ENCODE data around the gene PTGFRN. TPM values are rescaled to one million over a fixed set of nuclear protein-coding genes. Genes with fewer than 3 reads are reported as not detected.

PTGFRN gene
- total and polyA plus RNA-seq, 4 donors, result 5.4 to 12.6 (median 7.2) TPM

DNA sequence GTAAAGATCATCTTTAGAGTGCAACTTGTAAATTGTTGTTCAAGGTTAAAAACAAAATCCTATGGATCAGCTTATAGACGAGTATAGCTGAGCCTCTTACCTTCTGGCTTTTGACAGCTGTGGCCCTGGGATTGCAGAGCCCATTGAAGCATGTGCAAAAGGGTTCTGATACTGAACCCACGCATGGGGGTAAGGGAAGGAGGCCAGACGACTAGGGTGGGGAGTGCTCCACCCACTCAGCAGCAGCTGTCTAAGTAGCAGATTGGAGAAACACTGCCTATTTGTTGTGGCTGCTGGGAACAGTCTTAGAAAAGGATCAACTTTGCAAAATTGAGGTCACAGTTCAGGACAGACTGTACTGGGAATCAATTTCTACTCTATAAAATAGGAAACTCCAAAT lies 107.9 kb downstream of the PTGFRN start:
- Histone ChIP-seq H3K9me3 (ENCODE audit: control insufficient read depth in 4 of 4, low read length in 3 of 4) (no peaks in the 10 kb centered on the region), H3K4me1 (ENCODE audit: control insufficient read depth in 4 of 4, insufficient read depth in 4 of 4, low read length in 3 of 4) (no peaks in the 10 kb centered on the region), H3K4me3 (ENCODE audit: low read depth in 1 of 3, low read length in 3 of 3) (no peak overlapping the region), H3K27me3 (ENCODE audit: control insufficient read depth in 4 of 4, insufficient read depth in 4 of 4, low read length in 3 of 4) (no peaks in the 10 kb centered on the region), H3K27ac (ENCODE audit: low read depth in 1 of 2, low read length in 2 of 2) (no peak overlapping the region), H3K36me3 (ENCODE audit: control insufficient read depth in 4 of 4, insufficient read depth in 3 of 4, low read depth in 1 of 4, low read length in 3 of 4) (no peaks in the 10 kb centered on the region), H3K9ac (ENCODE audit: low read depth in 1 of 2, low read length in 2 of 2) (no peak overlapping the region)
- no peak for DNase-seq (ENCODE audit: low spot score)
- WGBS, result 73% methylated on average over 3 of the region's 3 CpGs
- TF ChIP-seq RAD21 (IDR thresholded peaks at IDR 0.05) (no peak), GABPA (IDR thresholded peaks at IDR 0.05 in 1 of 2, conservative IDR thresholded peaks at IDR 0.05 in 1 of 2) (no peak), HNF4A (conservative IDR thresholded peaks at IDR 0.05) (no peak), EGR1 (IDR thresholded peaks at IDR 0.05; ENCODE audit: low read depth in 2 of 2) (no peak), FOXA2 (IDR thresholded peaks at IDR 0.05) (no peak), FOXA1 (IDR thresholded peaks at IDR 0.05) (no peak), TAF1 (conservative IDR thresholded peaks at IDR 0.05) (no peak), NR2F2 (IDR thresholded peaks at IDR 0.05) (no peak), SP1 (IDR thresholded peaks at IDR 0.05) (no peak), HNF4G (IDR thresholded peaks at IDR 0.05) (no peak), RXRA (IDR thresholded peaks at IDR 0.05) (no peak)
- TF ChIP-seq, protein P1, sequence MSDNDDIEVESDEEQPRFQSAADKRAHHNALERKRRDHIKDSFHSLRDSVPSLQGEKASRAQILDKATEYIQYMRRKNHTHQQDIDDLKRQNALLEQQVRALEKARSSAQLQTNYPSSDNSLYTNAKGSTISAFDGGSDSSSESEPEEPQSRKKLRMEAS (IDR thresholded peaks at IDR 0.05), result no peak
- TF ChIP-seq, protein P2, sequence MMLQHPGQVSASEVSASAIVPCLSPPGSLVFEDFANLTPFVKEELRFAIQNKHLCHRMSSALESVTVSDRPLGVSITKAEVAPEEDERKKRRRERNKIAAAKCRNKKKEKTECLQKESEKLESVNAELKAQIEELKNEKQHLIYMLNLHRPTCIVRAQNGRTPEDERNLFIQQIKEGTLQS (IDR thresholded peaks at IDR 0.05), result no peak
- TF ChIP-seq, protein P3, sequence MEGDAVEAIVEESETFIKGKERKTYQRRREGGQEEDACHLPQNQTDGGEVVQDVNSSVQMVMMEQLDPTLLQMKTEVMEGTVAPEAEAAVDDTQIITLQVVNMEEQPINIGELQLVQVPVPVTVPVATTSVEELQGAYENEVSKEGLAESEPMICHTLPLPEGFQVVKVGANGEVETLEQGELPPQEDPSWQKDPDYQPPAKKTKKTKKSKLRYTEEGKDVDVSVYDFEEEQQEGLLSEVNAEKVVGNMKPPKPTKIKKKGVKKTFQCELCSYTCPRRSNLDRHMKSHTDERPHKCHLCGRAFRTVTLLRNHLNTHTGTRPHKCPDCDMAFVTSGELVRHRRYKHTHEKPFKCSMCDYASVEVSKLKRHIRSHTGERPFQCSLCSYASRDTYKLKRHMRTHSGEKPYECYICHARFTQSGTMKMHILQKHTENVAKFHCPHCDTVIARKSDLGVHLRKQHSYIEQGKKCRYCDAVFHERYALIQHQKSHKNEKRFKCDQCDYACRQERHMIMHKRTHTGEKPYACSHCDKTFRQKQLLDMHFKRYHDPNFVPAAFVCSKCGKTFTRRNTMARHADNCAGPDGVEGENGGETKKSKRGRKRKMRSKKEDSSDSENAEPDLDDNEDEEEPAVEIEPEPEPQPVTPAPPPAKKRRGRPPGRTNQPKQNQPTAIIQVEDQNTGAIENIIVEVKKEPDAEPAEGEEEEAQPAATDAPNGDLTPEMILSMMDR (IDR thresholded peaks at IDR 0.05; ENCODE audit: low read depth, low read length, missing input control), result no peak

DNA sequence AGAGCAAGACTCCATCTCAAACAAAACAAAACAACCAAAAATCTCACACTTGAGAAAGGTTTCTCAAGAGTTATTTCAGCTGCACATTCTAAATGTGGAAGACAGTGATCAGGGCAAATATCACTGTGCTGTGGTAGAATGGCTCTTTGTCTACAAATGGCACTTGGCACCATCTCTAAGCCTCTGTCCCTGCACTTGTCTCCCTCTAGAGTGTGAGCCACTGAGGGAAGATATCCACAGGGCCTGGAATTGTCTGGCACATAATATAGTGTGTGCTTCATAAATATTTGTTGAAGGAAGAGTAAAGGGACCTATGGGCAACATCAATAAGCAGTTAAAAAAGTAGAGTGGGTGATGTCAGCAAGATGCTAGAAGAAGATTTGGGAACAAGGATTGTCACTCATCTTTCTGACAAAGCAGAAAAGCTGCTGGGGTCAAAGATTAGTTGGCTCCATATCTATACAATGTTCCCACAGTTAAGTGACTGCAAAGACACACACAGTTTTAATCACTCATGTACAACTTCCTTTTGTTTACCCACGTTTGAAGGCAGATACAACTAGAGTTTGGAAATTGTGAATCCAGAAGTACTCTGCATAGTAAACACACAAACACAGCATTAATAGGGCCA lies 110.9 kb downstream of the PTGFRN start:
- Histone ChIP-seq H3K9ac (ENCODE audit: low read depth in 1 of 2, low read length in 2 of 2) (no peak overlapping the region), H3K4me1 (ENCODE audit: control insufficient read depth in 4 of 4, insufficient read depth in 4 of 4, low read length in 3 of 4) (no peaks in the 10 kb centered on the region), H3K27me3 (ENCODE audit: control insufficient read depth in 4 of 4, insufficient read depth in 4 of 4, low read length in 3 of 4) (no peaks in the 10 kb centered on the region), H3K9me3 (ENCODE audit: control insufficient read depth in 4 of 4, low read length in 3 of 4) (no peaks in the 10 kb centered on the region), H3K27ac (ENCODE audit: low read depth in 1 of 2, low read length in 2 of 2) (no peak overlapping the region), H3K36me3 (ENCODE audit: control insufficient read depth in 4 of 4, insufficient read depth in 3 of 4, low read depth in 1 of 4, low read length in 3 of 4) (no peaks in the 10 kb centered on the region), H3K4me3 (ENCODE audit: low read depth in 1 of 3, low read length in 3 of 3) (no peak overlapping the region)
- TF ChIP-seq NR2F2 (IDR thresholded peaks at IDR 0.05) (no peak), FOXA1 (IDR thresholded peaks at IDR 0.05) (no peak), HNF4G (IDR thresholded peaks at IDR 0.05) (no peak), RXRA (IDR thresholded peaks at IDR 0.05) (no peak)
- TF ChIP-seq, protein P2 (IDR thresholded peaks at IDR 0.05), result no peak
- DNase-seq (ENCODE audit: low spot score), result no peak
- 25% methylated on average over 1 of the region's 1 CpG for WGBS

DNA sequence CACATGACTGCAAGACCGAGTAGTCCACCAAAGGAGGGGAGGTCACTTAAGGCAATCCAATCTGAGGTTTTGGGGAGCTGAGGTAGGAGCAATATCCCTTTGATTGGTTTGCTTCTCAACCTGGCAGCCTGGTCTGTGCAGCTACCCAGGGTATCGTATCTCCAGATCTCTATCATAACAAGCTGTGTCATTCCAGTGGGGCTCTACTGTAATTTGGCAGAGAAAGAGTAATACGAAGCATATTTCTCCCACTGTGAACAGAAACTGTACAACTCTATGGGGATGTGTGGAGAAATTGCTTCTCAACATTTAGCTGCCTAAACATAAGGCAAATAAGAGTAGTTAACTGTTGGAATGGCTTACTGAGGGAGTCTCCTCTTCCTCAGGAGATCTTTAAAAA lies 112.4 kb downstream of the PTGFRN start:
- no peak overlapping the region for H3K27ac ChIP-seq (ENCODE audit: low read depth in 1 of 2, low read length in 2 of 2)
- H3K27me3 ChIP-seq (ENCODE audit: control insufficient read depth in 4 of 4, insufficient read depth in 4 of 4, low read length in 3 of 4), result no peaks in the 10 kb centered on the region
- no peak overlapping the region for H3K4me3 ChIP-seq (ENCODE audit: low read depth in 1 of 3, low read length in 3 of 3)
- no peak overlapping the region for H3K9ac ChIP-seq (ENCODE audit: low read depth in 1 of 2, low read length in 2 of 2)
- no peaks in the 10 kb centered on the region for H3K36me3 ChIP-seq (ENCODE audit: control insufficient read depth in 4 of 4, insufficient read depth in 3 of 4, low read depth in 1 of 4, low read length in 3 of 4)
- H3K9me3 ChIP-seq (ENCODE audit: control insufficient read depth in 4 of 4, low read length in 3 of 4), result no peaks in the 10 kb centered on the region
- no peaks in the 10 kb centered on the region for H3K4me1 ChIP-seq (ENCODE audit: control insufficient read depth in 4 of 4, insufficient read depth in 4 of 4, low read length in 3 of 4)
- no peak for DNase-seq (ENCODE audit: low spot score)
- WGBS, result 91% methylated on average over 3 of the region's 3 CpGs
- TF ChIP-seq, protein P4, sequence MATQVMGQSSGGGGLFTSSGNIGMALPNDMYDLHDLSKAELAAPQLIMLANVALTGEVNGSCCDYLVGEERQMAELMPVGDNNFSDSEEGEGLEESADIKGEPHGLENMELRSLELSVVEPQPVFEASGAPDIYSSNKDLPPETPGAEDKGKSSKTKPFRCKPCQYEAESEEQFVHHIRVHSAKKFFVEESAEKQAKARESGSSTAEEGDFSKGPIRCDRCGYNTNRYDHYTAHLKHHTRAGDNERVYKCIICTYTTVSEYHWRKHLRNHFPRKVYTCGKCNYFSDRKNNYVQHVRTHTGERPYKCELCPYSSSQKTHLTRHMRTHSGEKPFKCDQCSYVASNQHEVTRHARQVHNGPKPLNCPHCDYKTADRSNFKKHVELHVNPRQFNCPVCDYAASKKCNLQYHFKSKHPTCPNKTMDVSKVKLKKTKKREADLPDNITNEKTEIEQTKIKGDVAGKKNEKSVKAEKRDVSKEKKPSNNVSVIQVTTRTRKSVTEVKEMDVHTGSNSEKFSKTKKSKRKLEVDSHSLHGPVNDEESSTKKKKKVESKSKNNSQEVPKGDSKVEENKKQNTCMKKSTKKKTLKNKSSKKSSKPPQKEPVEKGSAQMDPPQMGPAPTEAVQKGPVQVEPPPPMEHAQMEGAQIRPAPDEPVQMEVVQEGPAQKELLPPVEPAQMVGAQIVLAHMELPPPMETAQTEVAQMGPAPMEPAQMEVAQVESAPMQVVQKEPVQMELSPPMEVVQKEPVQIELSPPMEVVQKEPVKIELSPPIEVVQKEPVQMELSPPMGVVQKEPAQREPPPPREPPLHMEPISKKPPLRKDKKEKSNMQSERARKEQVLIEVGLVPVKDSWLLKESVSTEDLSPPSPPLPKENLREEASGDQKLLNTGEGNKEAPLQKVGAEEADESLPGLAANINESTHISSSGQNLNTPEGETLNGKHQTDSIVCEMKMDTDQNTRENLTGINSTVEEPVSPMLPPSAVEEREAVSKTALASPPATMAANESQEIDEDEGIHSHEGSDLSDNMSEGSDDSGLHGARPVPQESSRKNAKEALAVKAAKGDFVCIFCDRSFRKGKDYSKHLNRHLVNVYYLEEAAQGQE (IDR thresholded peaks at IDR 0.05), result no peak
- TF ChIP-seq GABPA (IDR thresholded peaks at IDR 0.05 in 1 of 2, conservative IDR thresholded peaks at IDR 0.05 in 1 of 2) (no peak), NR2F2 (IDR thresholded peaks at IDR 0.05) (no peak), HNF4A (conservative IDR thresholded peaks at IDR 0.05) (no peak), EGR1 (IDR thresholded peaks at IDR 0.05; ENCODE audit: low read depth in 2 of 2) (no peak)
- TF ChIP-seq, protein P1 (IDR thresholded peaks at IDR 0.05), result no peak
- TF ChIP-seq, protein P5, sequence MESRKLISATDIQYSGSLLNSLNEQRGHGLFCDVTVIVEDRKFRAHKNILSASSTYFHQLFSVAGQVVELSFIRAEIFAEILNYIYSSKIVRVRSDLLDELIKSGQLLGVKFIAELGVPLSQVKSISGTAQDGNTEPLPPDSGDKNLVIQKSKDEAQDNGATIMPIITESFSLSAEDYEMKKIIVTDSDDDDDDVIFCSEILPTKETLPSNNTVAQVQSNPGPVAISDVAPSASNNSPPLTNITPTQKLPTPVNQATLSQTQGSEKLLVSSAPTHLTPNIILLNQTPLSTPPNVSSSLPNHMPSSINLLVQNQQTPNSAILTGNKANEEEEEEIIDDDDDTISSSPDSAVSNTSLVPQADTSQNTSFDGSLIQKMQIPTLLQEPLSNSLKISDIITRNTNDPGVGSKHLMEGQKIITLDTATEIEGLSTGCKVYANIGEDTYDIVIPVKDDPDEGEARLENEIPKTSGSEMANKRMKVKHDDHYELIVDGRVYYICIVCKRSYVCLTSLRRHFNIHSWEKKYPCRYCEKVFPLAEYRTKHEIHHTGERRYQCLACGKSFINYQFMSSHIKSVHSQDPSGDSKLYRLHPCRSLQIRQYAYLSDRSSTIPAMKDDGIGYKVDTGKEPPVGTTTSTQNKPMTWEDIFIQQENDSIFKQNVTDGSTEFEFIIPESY (IDR thresholded peaks at IDR 0.05), result no peak
